Large intestine (tissue), 3 donors: ENCODE data around the gene TMEM151A. TPM values are rescaled to one million over a fixed set of nuclear protein-coding genes. Genes with fewer than 3 reads are reported as not detected.

Source experiments
- DNase-seq, 2 donors: peaks; one replicate each; pipeline versions ENCODE4 v3.0.0 to v3.0.0-alpha.2; 2013
- H3K27ac ChIP-seq: one replicate; pipeline ENCODE4 v1.5.1; 2013; ENCODE audit warnings: low read length
- H3K27me3 ChIP-seq: 2 replicates; pipeline ENCODE4 v1.6.1; 2013; ENCODE audit warnings: low read length; ENCODE audit not compliant: control insufficient read depth, insufficient read depth
- H3K36me3 ChIP-seq: 2 replicates; pipeline ENCODE4 v1.6.1; 2013; ENCODE audit warnings: low read length; ENCODE audit not compliant: control insufficient read depth, insufficient read depth
- H3K4me1 ChIP-seq: one replicate; pipeline ENCODE4 v1.6.1; 2013; ENCODE audit warnings: low read length; ENCODE audit not compliant: control insufficient read depth, insufficient read depth
- H3K4me3 ChIP-seq: one replicate; pipeline ENCODE4 v1.5.1; 2013; ENCODE audit warnings: low read length
- H3K9me3 ChIP-seq: one replicate; pipeline ENCODE4 v1.6.1; 2013; ENCODE audit warnings: mild to moderate bottlenecking, low read depth, low read length, moderate library complexity; ENCODE audit not compliant: control insufficient read depth
- WGBS: methylation state at CpG from one replicate; pipeline ENCODE4 v1.1.5; 2013; ENCODE audit warnings: low lambda C conversion rate; ENCODE audit not compliant: insufficient coverage; 5-methylcytosine and 5-hydroxymethylcytosine counted together
- polyA plus RNA-seq: library from polyadenylated mRNA; unstranded; fragments of 120-200 nt; gene quantifications from one replicate; pipeline ENCODE4 v1.2.1, GENCODE V29; 2013

The TMEM151A gene
- polyA plus RNA-seq, 1 donor: 3.1 TPM

- no CpG with 5 or more reads among the region's 16 CpGs for WGBS
- no peak overlapping the region for H3K27ac ChIP-seq
- H3K4me3 ChIP-seq: no peak overlapping the region
- H3K4me1 ChIP-seq: peaks cover 28% of the 10 kb centered on the region
- peaks cover 4% of the 10 kb centered on the region for H3K9me3 ChIP-seq
- DNase-seq: no peak
- peaks cover 12% of the 10 kb centered on the region for H3K36me3 ChIP-seq
- peaks cover 38% of the 10 kb centered on the region for H3K27me3 ChIP-seq
These were observed 390 bp upstream of the TMEM151A start for GRCh38 chr11:66291303-66291705.

- Histone ChIP-seq H3K9me3 (peaks cover 4% of the 10 kb centered on the region), H3K36me3 (peaks cover 2% of the 10 kb centered on the region), H3K4me3 (no peak overlapping the region), H3K27me3 (peaks cover 45% of the 10 kb centered on the region), H3K27ac (no peak overlapping the region), H3K4me1 (peaks cover 19% of the 10 kb centered on the region)
- WGBS: no CpG with 5 or more reads among the region's 17 CpGs
- DNase-seq: no peak
These were observed 1.0 kb downstream of the TMEM151A start for GRCh38 chr11:66292543-66293332.

- H3K4me3 ChIP-seq: no peak overlapping the region
- H3K27ac ChIP-seq: no peak overlapping the region
- peaks cover 51% of the 10 kb centered on the region for H3K27me3 ChIP-seq
- WGBS: no CpG with 5 or more reads among the region's 4 CpGs
- peaks cover 4% of the 10 kb centered on the region for H3K9me3 ChIP-seq
- peaks cover 13% of the 10 kb centered on the region for H3K4me1 ChIP-seq
- DNase-seq: no peak
- H3K36me3 ChIP-seq: no peaks in the 10 kb centered on the region
These were observed 1.7 kb downstream of the TMEM151A start for GRCh38 chr11:66293352-66293751.

GRCh38 chr11:66293777-66294625, 2.3 kb downstream of the TMEM151A start:
- no peak for DNase-seq
- 100% methylated on average over 1 of the region's 30 CpGs for WGBS
- H3K4me3 ChIP-seq: no peak overlapping the region
- peaks cover 13% of the 10 kb centered on the region for H3K4me1 ChIP-seq
- no peak overlapping the region for H3K27ac ChIP-seq
- no peaks in the 10 kb centered on the region for H3K36me3 ChIP-seq
- H3K9me3 ChIP-seq: peaks cover 4% of the 10 kb centered on the region
- peaks cover 52% of the 10 kb centered on the region for H3K27me3 ChIP-seq

- Histone ChIP-seq H3K4me3 (no peak overlapping the region), H3K27ac (no peak overlapping the region), H3K36me3 (no peaks in the 10 kb centered on the region), H3K9me3 (peaks cover 4% of the 10 kb centered on the region), H3K4me1 (peaks cover 9% of the 10 kb centered on the region), H3K27me3 (peaks cover 52% of the 10 kb centered on the region)
- WGBS: no CpG with 5 or more reads among the region's 123 CpGs
- no peak for DNase-seq
These were observed 3.2 kb downstream of the TMEM151A start for GRCh38 chr11:66294626-66295620.

GRCh38 chr11:66297610-66298009, 5.9 kb downstream of the TMEM151A start:
- Histone ChIP-seq H3K4me3 (no peak overlapping the region), H3K4me1 (no peaks in the 10 kb centered on the region), H3K9me3 (peaks cover 4% of the 10 kb centered on the region), H3K27ac (no peak overlapping the region), H3K36me3 (no peaks in the 10 kb centered on the region), H3K27me3 (peaks cover 38% of the 10 kb centered on the region)
- no CpG with 5 or more reads among the region's 8 CpGs for WGBS
- DNase-seq: no peak

GRCh38 chr11:66299186-66299585, 7.5 kb downstream of the TMEM151A start:
- WGBS: no CpG with 5 or more reads among the region's 3 CpGs
- H3K36me3 ChIP-seq: no peaks in the 10 kb centered on the region
- no peak overlapping the region for H3K27ac ChIP-seq

GRCh38 chr11:66302656-66303055, 11.0 kb downstream of the TMEM151A start:
- no peaks in the 10 kb centered on the region for H3K36me3 ChIP-seq
- WGBS: 100% methylated on average over 3 of the region's 12 CpGs

More at GRCh38 chr11:66299186-66299585, 7.5 kb downstream of the TMEM151A start:
- no peak for DNase-seq
- Histone ChIP-seq H3K4me3 (no peak overlapping the region), H3K4me1 (no peaks in the 10 kb centered on the region), H3K27me3 (peaks cover 23% of the 10 kb centered on the region), H3K9me3 (peaks cover 4% of the 10 kb centered on the region)

GRCh38 chr11:66309475-66309874, 17.8 kb downstream of the TMEM151A start:
- peaks cover 13% of the 10 kb centered on the region for H3K4me1 ChIP-seq
- H3K36me3 ChIP-seq: no peaks in the 10 kb centered on the region
- no CpG with 5 or more reads among the region's 3 CpGs for WGBS
- no peak for DNase-seq
- no peak overlapping the region for H3K4me3 ChIP-seq
- no peaks in the 10 kb centered on the region for H3K27me3 ChIP-seq
- H3K9me3 ChIP-seq: no peaks in the 10 kb centered on the region
- H3K27ac ChIP-seq: no peak overlapping the region

More at GRCh38 chr11:66302656-66303055, 11.0 kb downstream of the TMEM151A start:
- Histone ChIP-seq H3K27me3 (peaks cover 7% of the 10 kb centered on the region), H3K9me3 (no peaks in the 10 kb centered on the region), H3K4me3 (no peak overlapping the region), H3K4me1 (no peaks in the 10 kb centered on the region), H3K27ac (no peak overlapping the region)
- no peak for DNase-seq
